GM12878 (cell line): ENCODE data around the gene ITSN1.

Experiments
- CTCF ChIP-seq, 3 experiments: IDR thresholded peaks in 2 of 3; conservative IDR thresholded peaks in 1 of 3; 2 replicates each; pipeline ENCODE4 v1.5.1; 2011; ENCODE audit warnings: low read depth in 3 of 3, low read length in 3 of 3, mild to moderate bottlenecking in 3 of 3, control low read depth in 2 of 3, moderate library complexity in 2 of 3, inconsistent platforms in 1 of 3, mixed read lengths in 1 of 3; ENCODE audit not compliant: control insufficient read depth in 2 of 3, insufficient read depth in 1 of 3; ENCODE audit errors: extremely low read depth in 1 of 3
- JUND ChIP-seq: IDR thresholded peaks from 2 replicates; pipeline ENCODE4 v1.6.1; 2012; ENCODE audit warnings: low read depth, mild to moderate bottlenecking, low read length, improper control_type of control experiment, moderate library complexity
- NFYA ChIP-seq: IDR thresholded peaks from 2 replicates; pipeline ENCODE4 v1.6.1; 2011; ENCODE audit warnings: low read depth, mild to moderate bottlenecking, low read length, improper control_type of control experiment, borderline replicate concordance
- NRF1 ChIP-seq: conservative IDR thresholded peaks from 2 replicates; pipeline ENCODE4 v1.6.1; 2011; ENCODE audit warnings: mild to moderate bottlenecking, low read depth, low read length, improper control_type of control experiment
- POLR2A ChIP-seq: IDR thresholded peaks from 2 replicates; pipeline ENCODE4 v1.6.1; 2011; ENCODE audit warnings: low read depth, mild to moderate bottlenecking, low read length
- SUPT20H ChIP-seq: IDR thresholded peaks from 2 replicates; pipeline ENCODE4 v1.6.1; 2011; ENCODE audit warnings: low read depth, mild to moderate bottlenecking, low read length, moderate library complexity, borderline replicate concordance; ENCODE audit not compliant: control insufficient read depth
- SUZ12 ChIP-seq: fragments of 200-600 bp; sonication (generic); IDR thresholded peaks from one replicate; pipeline ENCODE4 v1.6.1; 2018; ENCODE audit warnings: antibody characterized with exemption, mild to moderate bottlenecking; ENCODE audit not compliant: unreplicated experiment
- TF ChIP-seq, protein P1 (sequence below): fragments of 450-650 bp; formaldehyde crosslinking; IDR thresholded peaks from 2 replicates; pipeline ENCODE4 v1.4.0; 2020; ENCODE audit warnings: mild to moderate bottlenecking, moderate library complexity
- TF ChIP-seq, protein P2 (sequence below): IDR thresholded peaks from 2 replicates; pipeline ENCODE4 v1.6.1; 2012; ENCODE audit warnings: low read length, inconsistent platforms
- TF ChIP-seq, protein P3 (sequence below): fragments of 450-650 bp; IDR thresholded peaks from 2 replicates; pipeline ENCODE4 v1.6.1; 2017; ENCODE audit warnings: antibody characterized with exemption, mild to moderate bottlenecking, moderate library complexity

GRCh38 chr21:33736569-33736968 lies 94.3 kb downstream of the ITSN1 start:
- TF ChIP-seq POLR2A (no peak), CTCF (IDR thresholded peaks at IDR 0.05 in 2 of 3, conservative IDR thresholded peaks at IDR 0.05 in 1 of 3; ENCODE audit: control insufficient read depth in 2 of 3, extremely low read depth in 1 of 3, insufficient read depth in 1 of 3, low read depth in 3 of 3, low read length in 3 of 3) (no peak), NRF1 (no peak), SUZ12 (no peak), NFYA (no peak), JUND (no peak), SUPT20H (no peak)
- TF ChIP-seq, protein P1, sequence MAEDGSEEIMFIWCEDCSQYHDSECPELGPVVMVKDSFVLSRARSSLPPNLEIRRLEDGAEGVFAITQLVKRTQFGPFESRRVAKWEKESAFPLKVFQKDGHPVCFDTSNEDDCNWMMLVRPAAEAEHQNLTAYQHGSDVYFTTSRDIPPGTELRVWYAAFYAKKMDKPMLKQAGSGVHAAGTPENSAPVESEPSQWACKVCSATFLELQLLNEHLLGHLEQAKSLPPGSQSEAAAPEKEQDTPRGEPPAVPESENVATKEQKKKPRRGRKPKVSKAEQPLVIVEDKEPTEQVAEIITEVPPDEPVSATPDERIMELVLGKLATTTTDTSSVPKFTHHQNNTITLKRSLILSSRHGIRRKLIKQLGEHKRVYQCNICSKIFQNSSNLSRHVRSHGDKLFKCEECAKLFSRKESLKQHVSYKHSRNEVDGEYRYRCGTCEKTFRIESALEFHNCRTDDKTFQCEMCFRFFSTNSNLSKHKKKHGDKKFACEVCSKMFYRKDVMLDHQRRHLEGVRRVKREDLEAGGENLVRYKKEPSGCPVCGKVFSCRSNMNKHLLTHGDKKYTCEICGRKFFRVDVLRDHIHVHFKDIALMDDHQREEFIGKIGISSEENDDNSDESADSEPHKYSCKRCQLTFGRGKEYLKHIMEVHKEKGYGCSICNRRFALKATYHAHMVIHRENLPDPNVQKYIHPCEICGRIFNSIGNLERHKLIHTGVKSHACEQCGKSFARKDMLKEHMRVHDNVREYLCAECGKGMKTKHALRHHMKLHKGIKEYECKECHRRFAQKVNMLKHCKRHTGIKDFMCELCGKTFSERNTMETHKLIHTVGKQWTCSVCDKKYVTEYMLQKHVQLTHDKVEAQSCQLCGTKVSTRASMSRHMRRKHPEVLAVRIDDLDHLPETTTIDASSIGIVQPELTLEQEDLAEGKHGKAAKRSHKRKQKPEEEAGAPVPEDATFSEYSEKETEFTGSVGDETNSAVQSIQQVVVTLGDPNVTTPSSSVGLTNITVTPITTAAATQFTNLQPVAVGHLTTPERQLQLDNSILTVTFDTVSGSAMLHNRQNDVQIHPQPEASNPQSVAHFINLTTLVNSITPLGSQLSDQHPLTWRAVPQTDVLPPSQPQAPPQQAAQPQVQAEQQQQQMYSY (CRISPR knock-in tag), result no peak
- TF ChIP-seq, protein P2, sequence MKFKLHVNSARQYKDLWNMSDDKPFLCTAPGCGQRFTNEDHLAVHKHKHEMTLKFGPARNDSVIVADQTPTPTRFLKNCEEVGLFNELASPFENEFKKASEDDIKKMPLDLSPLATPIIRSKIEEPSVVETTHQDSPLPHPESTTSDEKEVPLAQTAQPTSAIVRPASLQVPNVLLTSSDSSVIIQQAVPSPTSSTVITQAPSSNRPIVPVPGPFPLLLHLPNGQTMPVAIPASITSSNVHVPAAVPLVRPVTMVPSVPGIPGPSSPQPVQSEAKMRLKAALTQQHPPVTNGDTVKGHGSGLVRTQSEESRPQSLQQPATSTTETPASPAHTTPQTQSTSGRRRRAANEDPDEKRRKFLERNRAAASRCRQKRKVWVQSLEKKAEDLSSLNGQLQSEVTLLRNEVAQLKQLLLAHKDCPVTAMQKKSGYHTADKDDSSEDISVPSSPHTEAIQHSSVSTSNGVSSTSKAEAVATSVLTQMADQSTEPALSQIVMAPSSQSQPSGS, result no peak
- TF ChIP-seq, protein P3, sequence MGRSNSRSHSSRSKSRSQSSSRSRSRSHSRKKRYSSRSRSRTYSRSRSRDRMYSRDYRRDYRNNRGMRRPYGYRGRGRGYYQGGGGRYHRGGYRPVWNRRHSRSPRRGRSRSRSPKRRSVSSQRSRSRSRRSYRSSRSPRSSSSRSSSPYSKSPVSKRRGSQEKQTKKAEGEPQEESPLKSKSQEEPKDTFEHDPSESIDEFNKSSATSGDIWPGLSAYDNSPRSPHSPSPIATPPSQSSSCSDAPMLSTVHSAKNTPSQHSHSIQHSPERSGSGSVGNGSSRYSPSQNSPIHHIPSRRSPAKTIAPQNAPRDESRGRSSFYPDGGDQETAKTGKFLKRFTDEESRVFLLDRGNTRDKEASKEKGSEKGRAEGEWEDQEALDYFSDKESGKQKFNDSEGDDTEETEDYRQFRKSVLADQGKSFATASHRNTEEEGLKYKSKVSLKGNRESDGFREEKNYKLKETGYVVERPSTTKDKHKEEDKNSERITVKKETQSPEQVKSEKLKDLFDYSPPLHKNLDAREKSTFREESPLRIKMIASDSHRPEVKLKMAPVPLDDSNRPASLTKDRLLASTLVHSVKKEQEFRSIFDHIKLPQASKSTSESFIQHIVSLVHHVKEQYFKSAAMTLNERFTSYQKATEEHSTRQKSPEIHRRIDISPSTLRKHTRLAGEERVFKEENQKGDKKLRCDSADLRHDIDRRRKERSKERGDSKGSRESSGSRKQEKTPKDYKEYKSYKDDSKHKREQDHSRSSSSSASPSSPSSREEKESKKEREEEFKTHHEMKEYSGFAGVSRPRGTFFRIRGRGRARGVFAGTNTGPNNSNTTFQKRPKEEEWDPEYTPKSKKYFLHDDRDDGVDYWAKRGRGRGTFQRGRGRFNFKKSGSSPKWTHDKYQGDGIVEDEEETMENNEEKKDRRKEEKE, result no peak
